Endodermal cell (in vitro differentiated cells): Measurements from ENCODE around the gene PTPRM. TPM values are rescaled to one million over a fixed set of nuclear protein-coding genes. Genes with fewer than 3 reads are reported as not detected.

Experiments used
- DNase-seq: peaks from one replicate; pipeline ENCODE4 v3.0.0-alpha.2; 2017
- H3K27ac ChIP-seq: 2 replicates; pipeline ENCODE4 v1.5.1; 2013; ENCODE audit warnings: mild to moderate bottlenecking, low read depth, low read length, moderate library complexity
- H3K27me3 ChIP-seq: 2 replicates; pipeline ENCODE4 v1.6.1; 2013; ENCODE audit warnings: mild to moderate bottlenecking, low read length, moderate library complexity; ENCODE audit not compliant: insufficient read depth, control insufficient read depth, poor library complexity, severe bottlenecking
- H3K36me3 ChIP-seq: 2 replicates; pipeline ENCODE4 v1.7.0; 2013; ENCODE audit warnings: mild to moderate bottlenecking, low read length, moderate library complexity; ENCODE audit not compliant: control insufficient read depth, insufficient read depth
- H3K4me1 ChIP-seq: one replicate; pipeline ENCODE4 v1.7.0; 2013; ENCODE audit warnings: low read length; ENCODE audit not compliant: control insufficient read depth, insufficient read depth
- H3K4me3 ChIP-seq: 2 replicates; pipeline ENCODE4 v1.5.1; 2013; ENCODE audit warnings: mild to moderate bottlenecking, low read length, moderate library complexity
- H3K9ac ChIP-seq: 2 replicates; pipeline ENCODE4 v1.6.1; 2013; ENCODE audit warnings: mild to moderate bottlenecking, low read length, moderate library complexity; ENCODE audit not compliant: poor library complexity, severe bottlenecking; ENCODE audit errors: extremely low read depth
- H3K9me3 ChIP-seq: 2 replicates; pipeline ENCODE4 v1.6.1; 2013; ENCODE audit warnings: mild to moderate bottlenecking, low read length, moderate library complexity; ENCODE audit not compliant: control insufficient read depth
- H3K27ac Mint-ChIP-seq: 2 replicates; pipeline ENCODE4 v1.8.0; 2020; ENCODE audit warnings: mixed read lengths
- H3K27me3 Mint-ChIP-seq: 2 replicates; pipeline ENCODE4 v1.8.0; 2021; ENCODE audit warnings: mild to moderate bottlenecking, mixed read lengths; ENCODE audit not compliant: insufficient read depth
- H3K36me3 Mint-ChIP-seq: 2 replicates; pipeline ENCODE4 v1.8.0; 2020; ENCODE audit warnings: low read depth, mixed read lengths
- H3K4me1 Mint-ChIP-seq: 2 replicates; pipeline ENCODE4 v1.8.0; 2020; ENCODE audit warnings: mixed read lengths
- H3K4me3 Mint-ChIP-seq: 2 replicates; pipeline ENCODE4 v1.8.0; 2020; ENCODE audit warnings: mild to moderate bottlenecking, moderate library complexity, mixed read lengths
- H3K9me3 Mint-ChIP-seq: 2 replicates; pipeline ENCODE4 v1.8.0; 2020; ENCODE audit warnings: mild to moderate bottlenecking, mixed read lengths
- CTCF ChIP-seq: fragments of 200-600 bp; sonication (generic); conservative IDR thresholded peaks from 2 replicates; pipeline ENCODE4 v1.5.0; 2021; ENCODE audit warnings: antibody characterized with exemption, mild to moderate bottlenecking
- WGBS, 2 experiments: methylation state at CpG; one replicate each; pipeline versions ENCODE4 v1.1.5 to v1.1.7; 2013; ENCODE audit warnings: missing lambda C conversion rate in 2 of 2, mixed read lengths in 1 of 2; ENCODE audit not compliant: insufficient coverage in 1 of 2, insufficient read length in 1 of 2; 5-methylcytosine and 5-hydroxymethylcytosine counted together
- total RNA-seq, 2 donors: library from RNA; stranded (reverse); fragmentation: NEBNext Ultra II Directional in 1 of 2; extraction: Animal tissue kit (Norgen Biotek cat#: 25700) in 1 of 2; gene quantifications; 2 replicates in 1 of 2; 3 replicates in 1 of 2; pipeline ENCODE4 v1.2.1, GENCODE V29; 2021

Gene PTPRM
- total RNA-seq, 2 donors from 2014 or later, result 47.2 to 57.6 TPM

GRCh38 chr18:8433771-8434170 lies 866.7 kb downstream of the PTPRM start:
- no peak for TF ChIP-seq CTCF
- Mint-ChIP-seq H3K9me3 (no peaks in the 10 kb centered on the region), H3K4me1 (no peaks in the 10 kb centered on the region), H3K4me3 (no peak overlapping the region), H3K27ac (no peak overlapping the region), H3K27me3 (no peaks in the 10 kb centered on the region), H3K36me3 (no peaks in the 10 kb centered on the region)
- Histone ChIP-seq H3K4me1 (no peaks in the 10 kb centered on the region), H3K9ac (no peak overlapping the region), H3K27me3 (no peaks in the 10 kb centered on the region), H3K9me3 (no peaks in the 10 kb centered on the region), H3K27ac (no peak overlapping the region), H3K36me3 (no peaks in the 10 kb centered on the region), H3K4me3 (no peak overlapping the region)
- DNase-seq, result no peak
- 83 to 92% methylated on average over 5 to 6 of the region's 7 CpGs for WGBS, 2 experiments

GRCh38 chr18:8435376-8435775 lies 868.3 kb downstream of the PTPRM start:
- Histone ChIP-seq H3K9me3 (peaks cover 3% of the 10 kb centered on the region), H3K36me3 (no peaks in the 10 kb centered on the region), H3K4me1 (no peaks in the 10 kb centered on the region), H3K27ac (no peak overlapping the region), H3K9ac (no peak overlapping the region), H3K27me3 (no peaks in the 10 kb centered on the region), H3K4me3 (no peak overlapping the region)
- 81 to 86% methylated on average over 10 to 14 of the region's 14 CpGs for WGBS, 2 experiments
- TF ChIP-seq CTCF, result no peak
- Mint-ChIP-seq H3K27me3 (no peaks in the 10 kb centered on the region), H3K4me3 (no peak overlapping the region), H3K4me1 (no peaks in the 10 kb centered on the region), H3K9me3 (peaks cover 5% of the 10 kb centered on the region), H3K36me3 (no peaks in the 10 kb centered on the region), H3K27ac (no peak overlapping the region)
- no peak for DNase-seq

- Mint-ChIP-seq H3K4me1 (no peaks in the 10 kb centered on the region), H3K4me3 (no peak overlapping the region), H3K27me3 (no peaks in the 10 kb centered on the region), H3K36me3 (no peaks in the 10 kb centered on the region), H3K9me3 (peaks cover 11% of the 10 kb centered on the region), H3K27ac (no peak overlapping the region)
- Histone ChIP-seq H3K4me1 (no peaks in the 10 kb centered on the region), H3K27me3 (no peaks in the 10 kb centered on the region), H3K4me3 (no peak overlapping the region), H3K27ac (no peak overlapping the region), H3K36me3 (no peaks in the 10 kb centered on the region), H3K9me3 (peaks cover 3% of the 10 kb centered on the region), H3K9ac (no peak overlapping the region)
- DNase-seq, result no peak
- 96 to 97% methylated on average over 4 to 5 of the region's 5 CpGs for WGBS, 2 experiments
- no peak for TF ChIP-seq CTCF
Observed at GRCh38 chr18:8439055-8439454, 871.9 kb downstream of the PTPRM start.
